ENCODE measurements around the gene NYAP2.

- TF ChIP-seq ZNF274 (IDR thresholded peaks at IDR 0.05; ENCODE audit: low read depth, low read length): no peak
- TF ChIP-seq YY1 (IDR thresholded peaks at IDR 0.05; ENCODE audit: insufficient read depth, insufficient read length): no peak
These were observed 1.1 kb upstream of the NYAP2 start for GRCh38 chr2:225398372-225398771.

Data from NT2/D1 (cell line).